WTC11 (cell line): ENCODE results near the gene EZR.

ENCODE experiments used
- AR ChIP-seq: fragments of 250-450 bp; sonication (Bioruptor Pico); IDR thresholded peaks from 2 replicates; pipeline ENCODE4 v1.9.0; 2021; ENCODE audit warnings: mild to moderate bottlenecking
- CREM ChIP-seq: sonication (generic); formaldehyde crosslinking; IDR thresholded peaks from 2 replicates; pipeline ENCODE4 v1.8.1; 2022; ENCODE audit warnings: mild to moderate bottlenecking, missing genetic modification reagents, moderate library complexity
- FOXJ3 ChIP-seq: sonication (generic); formaldehyde crosslinking; IDR thresholded peaks from 2 replicates; pipeline ENCODE4 v1.9.0; 2021; ENCODE audit warnings: missing genetic modification reagents, mild to moderate bottlenecking, borderline replicate concordance
- TCF7 ChIP-seq: sonication (generic); formaldehyde crosslinking; IDR thresholded peaks from 2 replicates; pipeline ENCODE4 v1.8.0; 2022; ENCODE audit warnings: mild to moderate bottlenecking, low read depth, missing genetic modification reagents, moderate library complexity
- TEAD4 ChIP-seq: sonication (generic); formaldehyde crosslinking; IDR thresholded peaks from 2 replicates; pipeline ENCODE4 v1.8.0; 2022; ENCODE audit warnings: mild to moderate bottlenecking, missing genetic modification reagents
- ZSCAN18 ChIP-seq: fragments of 250-450 bp; sonication (Bioruptor Pico); IDR thresholded peaks from 2 replicates; pipeline ENCODE4 v2.1.2; 2022; ENCODE audit warnings: mild to moderate bottlenecking, moderate library complexity
- TF ChIP-seq, protein P1 (sequence below): fragments of 200-600 bp; IDR thresholded peaks from 2 replicates; pipeline ENCODE4 v1.8.0; 2022; ENCODE audit warnings: antibody characterized with exemption
- TF ChIP-seq, protein P2 (sequence below): sonication (generic); formaldehyde crosslinking; IDR thresholded peaks from 2 replicates; pipeline ENCODE4 v1.8.1; 2022; ENCODE audit warnings: low read depth, missing genetic modification reagents, borderline replicate concordance
- TF ChIP-seq, protein P3 (sequence below): sonication (generic); formaldehyde crosslinking; conservative IDR thresholded peaks from 2 replicates; pipeline ENCODE4 v1.8.1; 2022; ENCODE audit warnings: mild to moderate bottlenecking, missing genetic modification reagents
- TF ChIP-seq, protein P4 (sequence below): sonication (generic); formaldehyde crosslinking; IDR thresholded peaks from 2 replicates; pipeline ENCODE4 v1.8.0; 2022; ENCODE audit warnings: mild to moderate bottlenecking, missing genetic modification reagents
- TF ChIP-seq, protein P5 (sequence below): sonication (generic); formaldehyde crosslinking; IDR thresholded peaks from 2 replicates; pipeline ENCODE4 v1.8.1; 2023; ENCODE audit warnings: mild to moderate bottlenecking, missing genetic modification reagents, moderate library complexity
- TF ChIP-seq, protein P6 (sequence below): sonication (generic); formaldehyde crosslinking; IDR thresholded peaks from 2 replicates; pipeline ENCODE4 v1.8.1; 2023; ENCODE audit warnings: mild to moderate bottlenecking, missing genetic modification reagents

DNA sequence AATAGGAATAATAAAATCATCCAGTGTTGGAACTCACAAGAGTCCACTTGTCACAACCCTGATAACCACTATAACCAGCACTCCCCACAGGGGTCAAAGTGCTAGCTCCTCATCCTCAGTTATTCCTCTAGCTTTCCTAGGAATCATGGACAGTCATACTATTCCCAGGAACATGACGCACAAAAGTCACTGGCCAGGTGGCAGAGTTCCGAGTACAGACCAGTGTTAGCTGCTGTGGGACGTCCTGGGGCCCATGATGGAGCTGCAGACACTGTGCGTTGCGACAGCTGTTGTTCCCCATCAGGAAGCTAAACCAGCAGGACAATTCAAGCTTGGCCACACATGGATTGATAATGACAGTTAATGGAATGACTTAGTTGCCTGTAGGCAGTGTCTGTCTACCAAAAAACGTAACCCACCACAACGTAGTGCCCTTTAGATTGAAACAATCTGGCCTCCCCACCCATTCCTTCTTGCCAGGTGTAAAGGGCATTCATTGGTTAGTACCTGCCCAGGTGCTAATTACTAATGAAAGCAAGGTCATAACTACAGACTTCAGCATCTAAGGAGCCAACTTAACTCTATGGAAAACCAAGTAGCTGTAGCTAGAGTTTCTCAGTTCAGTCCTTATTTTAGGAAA is 17.4 kb downstream of the EZR start:
- TF ChIP-seq, protein P1, sequence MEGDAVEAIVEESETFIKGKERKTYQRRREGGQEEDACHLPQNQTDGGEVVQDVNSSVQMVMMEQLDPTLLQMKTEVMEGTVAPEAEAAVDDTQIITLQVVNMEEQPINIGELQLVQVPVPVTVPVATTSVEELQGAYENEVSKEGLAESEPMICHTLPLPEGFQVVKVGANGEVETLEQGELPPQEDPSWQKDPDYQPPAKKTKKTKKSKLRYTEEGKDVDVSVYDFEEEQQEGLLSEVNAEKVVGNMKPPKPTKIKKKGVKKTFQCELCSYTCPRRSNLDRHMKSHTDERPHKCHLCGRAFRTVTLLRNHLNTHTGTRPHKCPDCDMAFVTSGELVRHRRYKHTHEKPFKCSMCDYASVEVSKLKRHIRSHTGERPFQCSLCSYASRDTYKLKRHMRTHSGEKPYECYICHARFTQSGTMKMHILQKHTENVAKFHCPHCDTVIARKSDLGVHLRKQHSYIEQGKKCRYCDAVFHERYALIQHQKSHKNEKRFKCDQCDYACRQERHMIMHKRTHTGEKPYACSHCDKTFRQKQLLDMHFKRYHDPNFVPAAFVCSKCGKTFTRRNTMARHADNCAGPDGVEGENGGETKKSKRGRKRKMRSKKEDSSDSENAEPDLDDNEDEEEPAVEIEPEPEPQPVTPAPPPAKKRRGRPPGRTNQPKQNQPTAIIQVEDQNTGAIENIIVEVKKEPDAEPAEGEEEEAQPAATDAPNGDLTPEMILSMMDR = no peak
- TF ChIP-seq, protein P2, sequence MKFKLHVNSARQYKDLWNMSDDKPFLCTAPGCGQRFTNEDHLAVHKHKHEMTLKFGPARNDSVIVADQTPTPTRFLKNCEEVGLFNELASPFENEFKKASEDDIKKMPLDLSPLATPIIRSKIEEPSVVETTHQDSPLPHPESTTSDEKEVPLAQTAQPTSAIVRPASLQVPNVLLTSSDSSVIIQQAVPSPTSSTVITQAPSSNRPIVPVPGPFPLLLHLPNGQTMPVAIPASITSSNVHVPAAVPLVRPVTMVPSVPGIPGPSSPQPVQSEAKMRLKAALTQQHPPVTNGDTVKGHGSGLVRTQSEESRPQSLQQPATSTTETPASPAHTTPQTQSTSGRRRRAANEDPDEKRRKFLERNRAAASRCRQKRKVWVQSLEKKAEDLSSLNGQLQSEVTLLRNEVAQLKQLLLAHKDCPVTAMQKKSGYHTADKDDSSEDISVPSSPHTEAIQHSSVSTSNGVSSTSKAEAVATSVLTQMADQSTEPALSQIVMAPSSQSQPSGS (CRISPR knock-in tag) = no peak
- TF ChIP-seq, protein P3, sequence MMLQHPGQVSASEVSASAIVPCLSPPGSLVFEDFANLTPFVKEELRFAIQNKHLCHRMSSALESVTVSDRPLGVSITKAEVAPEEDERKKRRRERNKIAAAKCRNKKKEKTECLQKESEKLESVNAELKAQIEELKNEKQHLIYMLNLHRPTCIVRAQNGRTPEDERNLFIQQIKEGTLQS (CRISPR knock-in tag) = no peak
- TF ChIP-seq CREM (no peak), TEAD4 (no peak), FOXJ3 (CRISPR knock-in tag) (no peak), AR (CRISPR knock-in tag) (no peak), ZSCAN18 (CRISPR knock-in tag) (no peak), TCF7 (CRISPR knock-in tag) (no peak)
- TF ChIP-seq, protein P4, sequence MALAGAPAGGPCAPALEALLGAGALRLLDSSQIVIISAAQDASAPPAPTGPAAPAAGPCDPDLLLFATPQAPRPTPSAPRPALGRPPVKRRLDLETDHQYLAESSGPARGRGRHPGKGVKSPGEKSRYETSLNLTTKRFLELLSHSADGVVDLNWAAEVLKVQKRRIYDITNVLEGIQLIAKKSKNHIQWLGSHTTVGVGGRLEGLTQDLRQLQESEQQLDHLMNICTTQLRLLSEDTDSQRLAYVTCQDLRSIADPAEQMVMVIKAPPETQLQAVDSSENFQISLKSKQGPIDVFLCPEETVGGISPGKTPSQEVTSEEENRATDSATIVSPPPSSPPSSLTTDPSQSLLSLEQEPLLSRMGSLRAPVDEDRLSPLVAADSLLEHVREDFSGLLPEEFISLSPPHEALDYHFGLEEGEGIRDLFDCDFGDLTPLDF (CRISPR knock-in tag) = no peak
- TF ChIP-seq, protein P5, sequence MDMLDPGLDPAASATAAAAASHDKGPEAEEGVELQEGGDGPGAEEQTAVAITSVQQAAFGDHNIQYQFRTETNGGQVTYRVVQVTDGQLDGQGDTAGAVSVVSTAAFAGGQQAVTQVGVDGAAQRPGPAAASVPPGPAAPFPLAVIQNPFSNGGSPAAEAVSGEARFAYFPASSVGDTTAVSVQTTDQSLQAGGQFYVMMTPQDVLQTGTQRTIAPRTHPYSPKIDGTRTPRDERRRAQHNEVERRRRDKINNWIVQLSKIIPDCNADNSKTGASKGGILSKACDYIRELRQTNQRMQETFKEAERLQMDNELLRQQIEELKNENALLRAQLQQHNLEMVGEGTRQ (CRISPR knock-in tag) = no peak
- TF ChIP-seq, protein P6, sequence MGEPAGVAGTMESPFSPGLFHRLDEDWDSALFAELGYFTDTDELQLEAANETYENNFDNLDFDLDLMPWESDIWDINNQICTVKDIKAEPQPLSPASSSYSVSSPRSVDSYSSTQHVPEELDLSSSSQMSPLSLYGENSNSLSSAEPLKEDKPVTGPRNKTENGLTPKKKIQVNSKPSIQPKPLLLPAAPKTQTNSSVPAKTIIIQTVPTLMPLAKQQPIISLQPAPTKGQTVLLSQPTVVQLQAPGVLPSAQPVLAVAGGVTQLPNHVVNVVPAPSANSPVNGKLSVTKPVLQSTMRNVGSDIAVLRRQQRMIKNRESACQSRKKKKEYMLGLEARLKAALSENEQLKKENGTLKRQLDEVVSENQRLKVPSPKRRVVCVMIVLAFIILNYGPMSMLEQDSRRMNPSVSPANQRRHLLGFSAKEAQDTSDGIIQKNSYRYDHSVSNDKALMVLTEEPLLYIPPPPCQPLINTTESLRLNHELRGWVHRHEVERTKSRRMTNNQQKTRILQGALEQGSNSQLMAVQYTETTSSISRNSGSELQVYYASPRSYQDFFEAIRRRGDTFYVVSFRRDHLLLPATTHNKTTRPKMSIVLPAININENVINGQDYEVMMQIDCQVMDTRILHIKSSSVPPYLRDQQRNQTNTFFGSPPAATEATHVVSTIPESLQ (CRISPR knock-in tag) = no peak
